Measurements from ENCODE around the gene CHAF1A. TPM values are rescaled to one million over a fixed set of nuclear protein-coding genes. Genes with fewer than 3 reads are reported as not detected.

The CHAF1A gene
- total and polyA plus RNA-seq, 2 experiments from 2014 or later: 113 to 125 TPM

DNA sequence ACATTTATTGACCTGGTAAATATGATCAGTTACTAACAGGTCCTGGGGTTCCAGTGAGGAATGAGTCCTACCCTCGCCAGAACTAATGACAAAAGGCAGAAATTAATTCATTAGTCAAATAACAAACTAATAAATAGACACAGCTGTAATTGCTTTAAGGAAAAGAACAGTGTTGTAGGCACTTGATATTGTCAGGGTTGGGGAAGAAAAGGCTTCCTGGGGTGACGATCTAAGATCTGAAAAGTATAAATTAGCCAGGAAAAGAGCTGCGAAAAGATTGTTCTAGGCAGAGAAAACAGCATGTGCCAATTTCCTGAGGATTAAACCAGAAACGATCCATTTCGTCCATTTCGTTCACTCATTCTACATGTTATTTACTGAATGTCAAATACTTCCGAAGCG, 670 bp upstream of the CHAF1A start (continued):
- TF ChIP-seq, protein P1, sequence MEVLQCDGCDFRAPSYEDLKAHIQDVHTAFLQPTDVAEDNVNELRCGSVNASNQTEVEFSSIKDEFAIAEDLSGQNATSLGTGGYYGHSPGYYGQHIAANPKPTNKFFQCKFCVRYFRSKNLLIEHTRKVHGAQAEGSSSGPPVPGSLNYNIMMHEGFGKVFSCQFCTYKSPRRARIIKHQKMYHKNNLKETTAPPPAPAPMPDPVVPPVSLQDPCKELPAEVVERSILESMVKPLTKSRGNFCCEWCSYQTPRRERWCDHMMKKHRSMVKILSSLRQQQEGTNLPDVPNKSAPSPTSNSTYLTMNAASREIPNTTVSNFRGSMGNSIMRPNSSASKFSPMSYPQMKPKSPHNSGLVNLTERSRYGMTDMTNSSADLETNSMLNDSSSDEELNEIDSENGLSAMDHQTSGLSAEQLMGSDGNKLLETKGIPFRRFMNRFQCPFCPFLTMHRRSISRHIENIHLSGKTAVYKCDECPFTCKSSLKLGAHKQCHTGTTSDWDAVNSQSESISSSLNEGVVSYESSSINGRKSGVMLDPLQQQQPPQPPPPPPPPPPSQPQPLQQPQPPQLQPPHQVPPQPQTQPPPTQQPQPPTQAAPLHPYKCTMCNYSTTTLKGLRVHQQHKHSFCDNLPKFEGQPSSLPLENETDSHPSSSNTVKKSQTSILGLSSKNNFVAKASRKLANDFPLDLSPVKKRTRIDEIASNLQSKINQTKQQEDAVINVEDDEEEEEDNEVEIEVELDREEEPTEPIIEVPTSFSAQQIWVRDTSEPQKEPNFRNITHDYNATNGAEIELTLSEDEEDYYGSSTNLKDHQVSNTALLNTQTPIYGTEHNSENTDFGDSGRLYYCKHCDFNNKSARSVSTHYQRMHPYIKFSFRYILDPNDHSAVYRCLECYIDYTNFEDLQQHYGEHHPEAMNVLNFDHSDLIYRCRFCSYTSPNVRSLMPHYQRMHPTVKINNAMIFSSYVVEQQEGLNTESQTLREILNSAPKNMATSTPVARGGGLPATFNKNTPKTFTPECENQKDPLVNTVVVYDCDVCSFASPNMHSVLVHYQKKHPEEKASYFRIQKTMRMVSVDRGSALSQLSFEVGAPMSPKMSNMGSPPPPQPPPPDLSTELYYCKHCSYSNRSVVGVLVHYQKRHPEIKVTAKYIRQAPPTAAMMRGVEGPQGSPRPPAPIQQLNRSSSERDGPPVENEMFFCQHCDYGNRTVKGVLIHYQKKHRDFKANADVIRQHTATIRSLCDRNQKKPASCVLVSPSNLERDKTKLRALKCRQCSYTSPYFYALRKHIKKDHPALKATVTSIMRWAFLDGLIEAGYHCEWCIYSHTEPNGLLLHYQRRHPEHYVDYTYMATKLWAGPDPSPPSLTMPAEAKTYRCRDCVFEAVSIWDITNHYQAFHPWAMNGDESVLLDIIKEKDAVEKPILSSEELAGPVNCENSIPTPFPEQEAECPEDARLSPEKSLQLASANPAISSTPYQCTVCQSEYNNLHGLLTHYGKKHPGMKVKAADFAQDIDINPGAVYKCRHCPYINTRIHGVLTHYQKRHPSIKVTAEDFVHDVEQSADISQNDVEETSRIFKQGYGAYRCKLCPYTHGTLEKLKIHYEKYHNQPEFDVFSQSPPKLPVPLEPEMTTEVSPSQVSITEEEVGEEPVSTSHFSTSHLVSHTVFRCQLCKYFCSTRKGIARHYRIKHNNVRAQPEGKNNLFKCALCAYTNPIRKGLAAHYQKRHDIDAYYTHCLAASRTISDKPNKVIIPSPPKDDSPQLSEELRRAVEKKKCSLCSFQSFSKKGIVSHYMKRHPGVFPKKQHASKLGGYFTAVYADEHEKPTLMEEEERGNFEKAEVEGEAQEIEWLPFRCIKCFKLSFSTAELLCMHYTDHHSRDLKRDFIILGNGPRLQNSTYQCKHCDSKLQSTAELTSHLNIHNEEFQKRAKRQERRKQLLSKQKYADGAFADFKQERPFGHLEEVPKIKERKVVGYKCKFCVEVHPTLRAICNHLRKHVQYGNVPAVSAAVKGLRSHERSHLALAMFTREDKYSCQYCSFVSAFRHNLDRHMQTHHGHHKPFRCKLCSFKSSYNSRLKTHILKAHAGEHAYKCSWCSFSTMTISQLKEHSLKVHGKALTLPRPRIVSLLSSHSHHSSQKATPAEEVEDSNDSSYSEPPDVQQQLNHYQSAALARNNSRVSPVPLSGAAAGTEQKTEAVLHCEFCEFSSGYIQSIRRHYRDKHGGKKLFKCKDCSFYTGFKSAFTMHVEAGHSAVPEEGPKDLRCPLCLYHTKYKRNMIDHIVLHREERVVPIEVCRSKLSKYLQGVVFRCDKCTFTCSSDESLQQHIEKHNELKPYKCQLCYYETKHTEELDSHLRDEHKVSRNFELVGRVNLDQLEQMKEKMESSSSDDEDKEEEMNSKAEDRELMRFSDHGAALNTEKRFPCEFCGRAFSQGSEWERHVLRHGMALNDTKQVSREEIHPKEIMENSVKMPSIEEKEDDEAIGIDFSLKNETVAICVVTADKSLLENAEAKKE (CRISPR knock-in tag; IDR thresholded peaks at IDR 0.05): no peak
- no peak for TF ChIP-seq EZH2 (IDR thresholded peaks at IDR 0.05; ENCODE audit: low read depth, unreplicated experiment)
- no peak for TF ChIP-seq NANOG (IDR thresholded peaks at IDR 0.05; ENCODE audit: borderline replicate concordance)
- no peak for TF ChIP-seq JUNB (IDR thresholded peaks at IDR 0.05; ENCODE audit: unreplicated experiment)
- TF ChIP-seq POLR2AphosphoS5 (IDR thresholded peaks at IDR 0.05; ENCODE audit: low read depth): no peak
- no peak for TF ChIP-seq CREB1 (CRISPR knock-in tag; IDR thresholded peaks at IDR 0.05; ENCODE audit: low read depth)
- TF ChIP-seq EZH2phosphoT487 (IDR thresholded peaks at IDR 0.05; ENCODE audit: unreplicated experiment): no peak
- TF ChIP-seq ZNF331 (CRISPR knock-in tag; IDR thresholded peaks at IDR 0.05; ENCODE audit: low read depth): no peak
- no peak for TF ChIP-seq STAT1 (IDR thresholded peaks at IDR 0.05; ENCODE audit: unreplicated experiment)
- TF ChIP-seq, protein P2, sequence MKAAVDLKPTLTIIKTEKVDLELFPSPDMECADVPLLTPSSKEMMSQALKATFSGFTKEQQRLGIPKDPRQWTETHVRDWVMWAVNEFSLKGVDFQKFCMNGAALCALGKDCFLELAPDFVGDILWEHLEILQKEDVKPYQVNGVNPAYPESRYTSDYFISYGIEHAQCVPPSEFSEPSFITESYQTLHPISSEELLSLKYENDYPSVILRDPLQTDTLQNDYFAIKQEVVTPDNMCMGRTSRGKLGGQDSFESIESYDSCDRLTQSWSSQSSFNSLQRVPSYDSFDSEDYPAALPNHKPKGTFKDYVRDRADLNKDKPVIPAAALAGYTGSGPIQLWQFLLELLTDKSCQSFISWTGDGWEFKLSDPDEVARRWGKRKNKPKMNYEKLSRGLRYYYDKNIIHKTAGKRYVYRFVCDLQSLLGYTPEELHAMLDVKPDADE (IDR thresholded peaks at IDR 0.05): no peak

All from GM23338 (cell line).